Dendritic cell treated with granulocyte-macrophage colony-stimulating factor and Interleukin-4, amounts not matched to agents 40 ng/mL and 50 ng/mL, for 4 days (primary cell): ENCODE data around the gene FARS2.
A peak's percentile ranks its signal among the peaks of the same experiment; 100 is the strongest.
"Not testable (repeated sequence)": the region's sequence is repeated elsewhere in the genome, so short reads cannot be mapped to it uniquely, and the experiment has no call there.

ENCODE experiments used
- H3K27ac Mint-ChIP-seq: one replicate; pipeline ENCODE4 v1.8.0; 2022; ENCODE audit warnings: mild to moderate bottlenecking, mixed read lengths
- H3K27me3 Mint-ChIP-seq: one replicate; pipeline ENCODE4 v1.8.0; 2022; ENCODE audit warnings: mild to moderate bottlenecking, mixed read lengths
- H3K36me3 Mint-ChIP-seq: one replicate; pipeline ENCODE4 v1.8.0; 2022; ENCODE audit warnings: low read depth, mixed read lengths
- H3K4me1 Mint-ChIP-seq: one replicate; pipeline ENCODE4 v1.8.0; 2022; ENCODE audit warnings: low read depth, mixed read lengths
- H3K4me3 Mint-ChIP-seq: one replicate; pipeline ENCODE4 v1.8.0; 2022; ENCODE audit warnings: mild to moderate bottlenecking, moderate library complexity, mixed read lengths
- H3K9me3 Mint-ChIP-seq: one replicate; pipeline ENCODE4 v1.8.0; 2022; ENCODE audit warnings: mixed read lengths
- intact Hi-C: fragments of 100-400 bp; cut with micrococcal nuclease; formaldehyde crosslinking; loops from one replicate; pipeline ENCODE4 v1.15.0; 2022

FARS2 gene

DNA sequence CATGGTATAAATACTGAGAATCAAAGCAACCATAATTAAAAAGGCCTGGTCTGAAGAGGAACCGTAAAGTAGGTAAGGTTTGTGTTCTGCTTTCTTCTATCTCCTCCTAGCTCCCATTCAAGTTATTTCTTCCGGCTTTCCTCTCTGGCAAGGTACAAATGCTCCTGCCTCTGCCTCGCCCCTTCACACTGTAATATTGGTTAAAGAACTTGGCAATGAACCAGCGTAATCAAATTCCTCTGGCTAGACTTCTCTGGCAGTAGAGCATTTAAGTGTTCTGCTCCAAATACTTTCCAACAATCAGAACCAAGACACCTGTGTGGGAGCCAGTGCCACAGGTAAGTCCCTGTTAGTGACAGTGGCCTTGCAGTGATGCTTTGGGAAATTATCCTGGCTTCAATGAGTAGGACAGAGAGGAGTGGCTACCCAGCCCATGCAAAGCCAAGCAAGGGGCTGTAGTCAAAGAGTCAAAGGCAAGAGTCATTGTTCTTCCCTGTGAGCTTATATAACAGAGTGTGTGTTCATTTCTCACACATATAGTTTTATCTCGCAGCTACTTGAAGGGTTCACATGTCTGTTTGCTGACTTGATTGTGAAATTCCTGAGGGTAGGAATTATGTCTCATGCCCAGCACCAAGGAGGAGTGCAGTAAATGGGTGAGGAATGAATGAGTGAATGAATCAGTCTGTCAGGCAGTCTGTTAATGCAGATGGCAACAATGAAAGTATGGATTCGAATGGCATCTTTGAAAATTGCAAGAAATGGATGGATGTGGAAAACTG lies 416.1 kb downstream of the FARS2 start:
- H3K4me3 Mint-ChIP-seq, result no peak overlapping the region
- no peak overlapping the region for H3K27ac Mint-ChIP-seq
- peaks cover under 1% of the 10 kb centered on the region for H3K36me3 Mint-ChIP-seq
- peaks cover 68% of the 10 kb centered on the region for H3K4me1 Mint-ChIP-seq
- intact Hi-C loops, result loop anchor here (10.0 kb wide), 1 partner anchor 317 kb away; no protein-coding TSS in a partner anchor
- H3K27me3 Mint-ChIP-seq, result no peaks in the 10 kb centered on the region
- peaks cover 2% of the 10 kb centered on the region for H3K9me3 Mint-ChIP-seq

DNA sequence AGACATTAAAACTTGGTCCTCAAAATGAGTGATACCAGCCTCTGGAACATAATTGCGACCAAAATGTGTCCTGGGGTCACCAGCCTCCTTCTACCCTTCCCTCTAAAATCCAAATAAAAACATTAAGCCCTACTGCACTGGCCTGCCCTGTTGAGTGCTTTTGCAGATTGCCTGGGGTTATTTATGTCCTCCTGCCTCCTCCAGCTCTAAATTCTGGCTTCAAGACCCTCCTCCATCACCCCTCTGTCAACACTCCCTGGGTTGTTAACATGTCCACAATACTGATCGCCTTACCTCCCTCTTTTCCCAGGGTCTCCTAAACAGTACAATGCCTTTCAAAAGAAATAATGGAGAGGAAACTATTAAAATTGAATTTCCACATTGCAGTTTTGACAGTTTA lies 418.0 kb downstream of the FARS2 start:
- intact Hi-C loops, result loop anchor here (10.0 kb wide), 1 partner anchor 316 kb away; no protein-coding TSS in a partner anchor
- Mint-ChIP-seq H3K27ac (peak overlapping the region; percentile 44), H3K4me3 (no peak overlapping the region), H3K36me3 (no peaks in the 10 kb centered on the region), H3K4me1 (peaks cover 62% of the 10 kb centered on the region), H3K9me3 (peaks cover 9% of the 10 kb centered on the region), H3K27me3 (no peaks in the 10 kb centered on the region)

DNA sequence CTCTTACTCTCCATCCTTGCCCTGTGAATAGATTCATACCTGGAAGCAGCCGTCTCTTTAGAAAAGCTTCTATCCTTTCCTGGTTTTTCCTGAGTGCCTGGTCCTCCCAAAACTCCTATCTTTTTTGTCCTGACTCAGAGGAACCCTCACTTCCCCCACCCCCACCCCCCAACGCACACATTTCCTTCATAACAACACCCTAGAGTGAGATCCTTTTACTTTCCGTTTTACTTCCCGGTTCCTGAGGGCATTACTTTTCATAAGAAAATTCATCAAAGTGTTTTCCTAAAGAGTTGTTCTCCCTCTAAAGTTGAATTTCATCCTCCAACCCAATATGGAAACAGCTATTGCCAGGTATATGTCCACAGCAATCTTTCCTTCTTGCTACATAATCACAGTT lies 418.4 kb downstream of the FARS2 start:
- Mint-ChIP-seq H3K27me3 (no peaks in the 10 kb centered on the region), H3K36me3 (no peaks in the 10 kb centered on the region), H3K4me3 (no peak overlapping the region), H3K9me3 (peaks cover 9% of the 10 kb centered on the region), H3K27ac (peak overlapping the region; percentile 44), H3K4me1 (peaks cover 58% of the 10 kb centered on the region)
- intact Hi-C loops, result loop anchor here (10.0 kb wide), 1 partner anchor 315 kb away; no protein-coding TSS in a partner anchor

DNA sequence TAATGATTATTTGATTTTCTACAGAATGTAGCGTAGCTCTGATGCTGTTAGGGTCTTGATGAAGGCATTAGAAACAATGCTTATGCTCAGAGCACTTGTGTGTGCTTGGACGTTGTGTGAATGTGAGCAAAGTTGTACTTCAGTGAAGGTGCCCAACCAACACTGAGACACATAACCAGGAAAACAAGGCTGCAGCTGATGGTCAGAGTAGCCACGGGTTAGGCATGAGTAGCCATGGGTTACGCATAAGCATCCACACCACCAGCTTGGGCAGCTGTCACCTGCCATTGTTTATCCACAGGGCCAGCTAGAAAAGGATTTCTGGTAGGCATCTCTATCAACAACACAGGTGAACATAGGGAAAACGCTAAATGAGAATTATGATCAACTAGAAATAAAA lies 418.8 kb downstream of the FARS2 start:
- Mint-ChIP-seq H3K9me3 (peaks cover 9% of the 10 kb centered on the region), H3K4me3 (no peak overlapping the region), H3K36me3 (no peaks in the 10 kb centered on the region), H3K27me3 (no peaks in the 10 kb centered on the region), H3K27ac (no peak overlapping the region), H3K4me1 (peaks cover 54% of the 10 kb centered on the region)
- intact Hi-C loops, result no loop called here

DNA sequence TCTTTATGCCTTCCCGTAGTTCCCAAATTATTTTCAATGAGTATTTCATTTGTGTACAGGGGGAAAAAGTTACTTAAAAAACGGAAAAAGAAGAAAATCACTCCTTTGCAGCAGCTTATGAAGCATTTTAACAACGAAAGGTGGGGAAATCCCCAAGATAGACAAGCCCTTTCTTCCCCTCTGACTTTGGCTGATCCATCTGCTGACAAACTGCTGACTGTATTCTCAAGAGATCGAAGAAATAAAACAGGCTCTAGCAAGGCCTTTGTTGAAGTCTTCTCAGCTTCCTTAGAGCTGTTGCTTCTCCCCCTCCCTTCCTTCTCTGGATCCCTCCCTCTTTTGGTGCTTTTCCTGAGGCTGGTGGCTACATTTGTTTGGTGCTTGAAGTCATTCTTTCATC lies 420.2 kb downstream of the FARS2 start:
- intact Hi-C loops, result no loop called here
- Mint-ChIP-seq H3K9me3 (peaks cover 9% of the 10 kb centered on the region), H3K4me3 (no peak overlapping the region), H3K36me3 (no peaks in the 10 kb centered on the region), H3K4me1 (peaks cover 50% of the 10 kb centered on the region), H3K27ac (peak overlapping the region; percentile 68), H3K27me3 (no peaks in the 10 kb centered on the region)

DNA sequence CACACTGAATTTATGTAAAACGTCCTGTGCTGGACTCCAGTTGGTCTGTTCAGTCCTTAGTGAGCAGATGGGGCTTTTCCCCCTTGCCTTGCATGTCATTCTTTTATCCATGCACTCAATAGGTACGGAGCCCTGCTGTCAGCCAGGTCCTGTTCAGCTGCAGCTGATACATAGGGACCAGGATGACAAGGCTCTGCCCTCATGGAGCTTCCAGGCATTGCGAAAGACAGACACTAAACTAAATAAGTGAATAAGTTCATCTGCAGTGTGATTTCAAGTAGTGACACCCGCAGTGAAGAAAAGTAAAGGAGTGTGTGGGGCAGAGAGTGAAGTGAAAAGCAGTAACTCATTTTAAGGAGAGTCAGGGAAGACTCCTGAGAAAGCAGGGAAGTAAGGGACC lies 421.2 kb downstream of the FARS2 start:
- no peaks in the 10 kb centered on the region for H3K36me3 Mint-ChIP-seq
- H3K4me3 Mint-ChIP-seq, result no peak overlapping the region
- H3K27me3 Mint-ChIP-seq, result no peaks in the 10 kb centered on the region
- peaks cover 46% of the 10 kb centered on the region for H3K4me1 Mint-ChIP-seq
- intact Hi-C loops, result no loop called here
- H3K9me3 Mint-ChIP-seq, result peaks cover 9% of the 10 kb centered on the region
- peak overlapping the region; percentile 15 for H3K27ac Mint-ChIP-seq

DNA sequence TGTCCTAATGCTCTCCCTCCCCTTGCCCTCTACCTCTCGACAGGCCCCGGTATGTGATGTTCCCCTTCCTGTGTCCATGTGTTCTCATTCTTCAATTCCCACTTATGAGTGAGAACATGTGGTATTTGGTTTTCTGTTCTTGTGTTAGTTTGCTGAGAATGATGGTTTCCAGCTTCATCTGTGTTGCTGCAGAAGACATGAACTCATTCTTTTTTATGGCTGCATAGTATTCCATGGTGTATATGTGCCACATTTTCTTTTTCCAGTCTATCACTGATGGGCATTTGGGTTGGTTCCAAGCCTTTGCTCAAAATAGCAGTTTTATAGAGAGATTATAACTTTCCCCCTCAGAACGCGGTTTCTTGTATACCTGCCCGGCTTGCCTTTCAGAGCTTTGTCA lies 422.4 kb downstream of the FARS2 start:
- H3K27me3 Mint-ChIP-seq, H3K9me3 Mint-ChIP-seq, H3K36me3 Mint-ChIP-seq, intact Hi-C loops, H3K4me3 Mint-ChIP-seq: not testable (repeated sequence)
- Mint-ChIP-seq H3K27ac (peak overlapping the region; percentile 39), H3K4me1 (peaks cover 42% of the 10 kb centered on the region)

DNA sequence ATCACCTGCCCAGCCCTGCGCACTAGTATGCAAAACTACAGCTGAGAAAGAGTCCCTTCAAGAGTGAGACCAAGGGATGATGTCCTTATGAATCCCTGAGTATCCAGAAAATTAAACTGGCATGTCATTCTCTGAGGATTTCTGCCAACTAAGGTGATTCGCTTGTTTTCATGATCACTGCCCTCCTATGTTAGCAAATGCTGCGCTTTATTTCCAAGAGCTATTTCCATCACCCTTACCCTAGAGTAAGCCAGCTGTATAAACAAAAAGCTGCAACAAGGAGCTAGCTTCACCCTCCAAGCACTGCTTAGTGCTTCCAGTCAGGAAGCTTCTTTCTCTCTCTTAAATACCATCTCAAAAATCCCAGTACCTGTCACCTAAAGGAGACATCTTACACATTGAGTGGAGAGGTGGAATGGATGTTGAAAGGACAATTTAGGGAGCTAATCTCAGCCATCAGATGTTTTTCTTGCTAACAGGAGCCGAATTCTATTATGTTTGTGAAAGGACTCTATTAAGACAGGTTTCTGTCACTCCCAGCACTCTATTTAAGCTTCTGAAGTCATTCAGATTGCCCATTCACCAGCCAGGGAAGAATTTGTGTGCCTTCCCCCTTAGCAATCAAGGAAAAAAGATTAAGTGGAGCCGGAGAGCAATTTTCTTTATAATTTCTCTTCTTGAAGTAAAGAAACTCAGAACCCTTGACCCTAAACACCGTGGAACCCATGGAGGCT lies 423.2 kb downstream of the FARS2 start:
- peaks cover 36% of the 10 kb centered on the region for H3K4me1 Mint-ChIP-seq
- no peak overlapping the region for H3K4me3 Mint-ChIP-seq
- H3K36me3 Mint-ChIP-seq, result no peaks in the 10 kb centered on the region
- no peaks in the 10 kb centered on the region for H3K27me3 Mint-ChIP-seq
- intact Hi-C loops, result no loop called here
- peaks cover 9% of the 10 kb centered on the region for H3K9me3 Mint-ChIP-seq
- H3K27ac Mint-ChIP-seq, result peak overlapping the region; percentile 39

DNA sequence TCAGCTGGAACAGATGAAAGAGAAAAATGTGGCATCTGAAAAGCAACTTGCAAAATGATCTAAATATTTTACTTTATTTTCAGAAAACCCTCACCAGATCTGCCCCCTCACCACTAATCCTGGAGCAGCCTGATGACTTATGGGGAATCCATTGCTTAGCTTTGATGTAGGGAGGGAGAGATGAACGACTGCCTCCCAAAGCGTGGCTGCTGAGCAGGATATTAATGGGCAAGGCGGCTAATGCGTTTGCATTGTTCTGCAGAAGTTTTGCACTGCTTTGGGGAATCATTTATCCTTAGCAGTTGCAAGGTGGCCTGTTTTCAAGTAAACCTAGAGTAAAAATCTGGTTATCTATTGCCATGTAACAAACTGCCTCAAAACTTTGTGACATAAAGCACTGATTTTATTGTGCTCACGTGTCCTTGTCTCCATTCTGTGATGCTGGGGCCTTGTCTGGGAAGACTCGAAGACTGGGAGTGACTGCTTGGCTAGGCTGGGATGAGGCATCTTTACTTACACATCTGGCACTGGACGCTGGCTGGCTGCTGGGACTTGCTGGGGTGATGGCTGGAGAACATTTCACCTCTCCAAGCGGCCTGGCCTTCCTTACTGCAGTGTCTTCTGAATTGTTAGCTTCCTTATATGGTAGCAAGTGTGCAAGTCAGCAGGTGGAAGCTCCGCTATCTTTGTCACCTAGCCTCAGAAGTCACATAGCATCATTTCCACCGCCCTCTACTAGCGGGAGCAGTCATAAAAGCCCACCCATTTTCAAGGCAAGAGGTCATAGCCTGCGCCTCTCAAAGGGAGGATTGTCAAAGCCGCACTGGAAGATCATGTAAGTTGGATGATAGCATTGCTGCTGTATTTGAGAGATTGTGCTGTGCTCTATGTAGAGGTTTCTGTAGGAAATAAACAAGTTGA lies 432.2 kb downstream of the FARS2 start:
- peaks cover 19% of the 10 kb centered on the region for H3K4me1 Mint-ChIP-seq

DNA sequence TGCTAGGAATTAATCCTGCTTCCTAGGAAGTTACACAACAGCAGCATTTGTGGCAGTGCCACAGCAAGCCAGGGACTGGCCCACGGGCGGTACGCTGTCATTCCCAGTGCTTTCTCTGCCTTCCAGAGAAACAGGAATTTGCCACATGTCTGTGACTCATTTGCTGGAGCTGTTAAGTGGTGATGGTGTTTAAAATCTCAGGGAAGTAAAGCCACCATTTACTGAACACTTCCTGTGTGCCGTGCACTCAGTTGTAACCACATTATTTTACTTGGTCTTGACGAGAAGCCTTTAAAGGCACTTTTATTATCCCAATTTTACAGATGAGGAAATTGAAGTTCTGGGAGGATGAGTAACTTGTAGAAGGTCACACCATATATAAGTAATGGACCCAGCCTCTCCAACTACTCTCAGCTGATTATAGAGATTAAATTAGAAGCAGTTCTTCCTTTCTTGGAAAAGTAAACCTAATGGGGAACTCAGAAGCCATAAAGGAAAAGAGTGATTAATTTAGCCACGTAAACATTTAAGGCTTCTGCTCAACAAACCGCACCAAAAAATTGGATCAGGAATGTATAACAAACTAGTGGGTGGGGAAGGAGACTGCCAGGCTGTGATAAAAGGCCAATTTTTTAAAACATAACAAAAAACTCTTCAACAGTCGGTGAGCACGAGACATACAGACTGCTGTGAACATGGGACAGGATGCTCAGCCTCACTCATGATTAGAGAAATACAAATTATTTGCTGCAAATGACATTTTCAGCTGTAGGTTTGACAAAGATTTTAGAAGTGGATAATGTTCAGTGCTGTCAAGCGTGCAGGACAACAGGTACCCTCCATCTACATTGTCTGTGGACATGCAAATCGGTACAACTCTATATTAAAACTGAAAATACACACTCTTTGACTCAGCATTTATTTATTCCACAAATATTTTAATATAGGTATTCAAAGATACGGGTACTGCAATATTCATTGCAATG lies 434.2 kb downstream of the FARS2 start:
- Mint-ChIP-seq H3K27ac (peak overlapping the region; percentile 83), H3K4me3 (peak overlapping the region; percentile 6), H3K9me3 (peaks cover 31% of the 10 kb centered on the region), H3K4me1 (peaks cover 39% of the 10 kb centered on the region), H3K27me3 (no peaks in the 10 kb centered on the region), H3K36me3 (peaks cover 30% of the 10 kb centered on the region)
- intact Hi-C loops, result no loop called here

More for the DNA sequence above, 432.2 kb downstream of the FARS2 start:
- Mint-ChIP-seq H3K36me3 (peaks cover 28% of the 10 kb centered on the region), H3K27ac (no peak overlapping the region), H3K4me3 (no peak overlapping the region), H3K9me3 (peaks cover 42% of the 10 kb centered on the region), H3K27me3 (no peaks in the 10 kb centered on the region)
- intact Hi-C loops, result no loop called here

DNA sequence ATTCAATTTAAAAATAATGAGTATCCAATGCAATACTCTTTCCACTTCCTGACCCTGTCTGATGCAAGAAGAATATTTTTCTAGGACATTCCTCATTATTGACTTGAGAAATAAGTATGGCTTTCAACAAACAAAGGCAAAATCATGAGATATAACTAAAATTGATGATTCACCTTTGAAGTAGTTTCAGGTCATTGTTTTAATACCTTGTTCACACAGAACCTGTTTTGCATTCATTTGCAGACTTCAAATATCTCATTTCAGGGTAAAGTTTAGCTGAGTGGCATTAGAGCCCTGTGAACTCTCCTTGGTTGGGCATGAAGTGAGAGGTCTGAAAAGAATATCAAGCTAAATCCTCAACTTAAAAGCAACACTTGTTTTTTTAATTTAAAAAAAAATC lies 436.2 kb downstream of the FARS2 start:
- Mint-ChIP-seq H3K27ac (no peak overlapping the region), H3K4me3 (no peak overlapping the region), H3K27me3 (no peaks in the 10 kb centered on the region), H3K9me3 (peaks cover 18% of the 10 kb centered on the region), H3K4me1 (peaks cover 47% of the 10 kb centered on the region), H3K36me3 (peaks cover 18% of the 10 kb centered on the region)
- intact Hi-C loops, result no loop called here

DNA sequence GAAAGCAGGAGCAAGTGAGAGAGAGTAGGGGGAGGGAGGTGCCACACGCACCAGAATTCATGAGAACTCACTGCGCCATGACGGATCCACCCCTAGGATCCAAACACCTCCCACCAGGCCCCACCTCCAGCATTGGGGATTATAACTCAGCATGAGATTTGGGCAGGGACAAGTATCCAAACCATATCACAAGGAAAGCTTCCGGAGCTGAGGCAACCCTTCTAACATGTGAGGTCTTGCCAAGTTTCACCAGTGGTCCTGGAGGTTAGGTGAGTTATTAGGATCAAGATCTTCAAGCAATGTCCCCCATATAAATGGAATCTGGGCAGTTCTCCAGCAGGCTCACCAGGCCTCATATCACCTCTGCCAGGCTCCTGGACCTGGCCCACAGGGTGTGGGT lies 437.0 kb downstream of the FARS2 start:
- Mint-ChIP-seq H3K4me1 (peaks cover 50% of the 10 kb centered on the region), H3K27me3 (no peaks in the 10 kb centered on the region), H3K27ac (peak overlapping the region; percentile 87), H3K9me3 (peaks cover 16% of the 10 kb centered on the region), H3K36me3 (peaks cover 17% of the 10 kb centered on the region), H3K4me3 (no peak overlapping the region)
- intact Hi-C loops, result no loop called here

DNA sequence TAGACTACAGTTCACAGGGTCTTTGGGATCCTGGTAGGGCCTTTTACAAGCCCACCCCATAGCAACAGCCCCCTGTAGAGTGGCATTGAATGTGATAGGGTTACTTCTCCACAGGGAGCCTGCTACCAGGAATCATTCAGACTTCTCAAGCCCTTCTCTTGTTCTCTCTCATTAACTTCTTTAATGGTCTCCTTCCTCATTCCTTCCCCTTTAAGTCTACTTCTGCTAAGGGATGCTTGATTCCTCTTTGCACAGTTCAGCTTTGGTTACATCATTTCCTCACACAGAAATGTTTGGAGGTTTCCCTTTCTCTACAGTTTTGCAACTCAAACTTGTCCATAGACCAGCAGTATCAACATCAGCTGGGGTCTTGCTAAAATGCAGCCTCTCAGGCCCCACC lies 437.8 kb downstream of the FARS2 start:
- H3K27me3 Mint-ChIP-seq, H3K9me3 Mint-ChIP-seq: not testable (repeated sequence)
- Mint-ChIP-seq H3K4me3 (peak overlapping the region; percentile 42), H3K4me1 (peaks cover 57% of the 10 kb centered on the region), H3K27ac (peak overlapping the region; percentile 87), H3K36me3 (peaks cover 11% of the 10 kb centered on the region)
- intact Hi-C loops, result loop anchor here (1.0 kb wide), 1 partner anchor 25 kb away; no protein-coding TSS in a partner anchor
